GM19452 (cell line): ENCODE data around the gene PTGIR.

Experiments
- ATAC-seq: cut with Tn5 transposase; IDR thresholded peaks from one replicate; pipeline ENCODE4 v1.9.1; 2021; ENCODE audit not compliant: unreplicated experiment

PTGIR gene

DNA sequence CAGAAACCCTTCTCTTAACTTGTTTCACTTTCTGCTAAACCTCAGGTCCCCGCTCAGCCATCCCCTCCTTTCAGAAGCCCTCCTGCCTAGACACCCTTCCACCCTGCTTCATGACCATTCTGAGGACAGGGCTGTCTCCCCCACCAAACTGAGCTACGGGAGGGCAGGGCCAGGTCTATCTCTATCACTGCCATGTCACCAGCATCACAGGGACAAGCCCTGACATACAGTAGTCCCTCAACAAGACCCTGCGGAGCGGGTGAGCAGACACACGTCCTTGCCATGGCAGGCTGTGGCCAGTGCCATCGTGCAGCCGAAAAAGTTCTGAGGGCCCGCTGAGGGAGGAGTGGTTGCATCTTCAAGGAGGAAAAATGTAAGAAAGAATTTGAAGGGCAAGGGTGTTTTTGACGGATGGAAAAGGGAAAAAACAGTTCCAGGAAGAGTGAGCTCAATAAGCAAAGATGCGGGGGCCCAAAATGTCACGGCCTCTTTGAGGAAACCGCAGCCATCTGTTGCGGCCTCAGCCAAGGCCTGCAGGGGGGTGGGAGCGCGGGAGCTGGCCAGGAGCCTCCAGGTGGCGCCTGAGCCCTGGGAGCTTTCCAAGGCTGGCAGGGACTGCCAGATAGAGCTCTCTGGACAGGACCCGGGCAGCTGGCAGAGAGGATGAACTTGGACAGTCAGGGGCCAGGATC lies 8.1 kb downstream of the PTGIR start:
- no peak for ATAC-seq

DNA sequence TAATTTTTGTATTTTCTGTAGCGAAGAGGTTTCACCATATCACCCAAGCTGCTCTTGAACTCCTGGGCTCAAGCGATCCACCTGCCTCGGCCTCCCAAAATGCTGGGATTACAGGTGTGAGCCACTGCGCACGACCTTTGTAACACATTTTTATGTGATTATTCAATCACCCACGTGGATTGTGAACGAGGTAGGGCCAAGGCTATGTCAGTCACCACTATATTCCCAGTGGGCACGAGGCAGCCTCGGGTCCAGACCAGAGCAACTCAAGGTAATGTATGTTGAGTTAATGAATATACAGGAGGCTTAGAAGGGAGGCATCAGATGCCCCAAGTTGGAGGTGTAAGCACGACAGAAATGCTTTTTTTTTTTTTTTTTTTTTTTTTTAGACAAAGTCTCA lies 8.9 kb downstream of the PTGIR start:
- ATAC-seq: no peak

DNA sequence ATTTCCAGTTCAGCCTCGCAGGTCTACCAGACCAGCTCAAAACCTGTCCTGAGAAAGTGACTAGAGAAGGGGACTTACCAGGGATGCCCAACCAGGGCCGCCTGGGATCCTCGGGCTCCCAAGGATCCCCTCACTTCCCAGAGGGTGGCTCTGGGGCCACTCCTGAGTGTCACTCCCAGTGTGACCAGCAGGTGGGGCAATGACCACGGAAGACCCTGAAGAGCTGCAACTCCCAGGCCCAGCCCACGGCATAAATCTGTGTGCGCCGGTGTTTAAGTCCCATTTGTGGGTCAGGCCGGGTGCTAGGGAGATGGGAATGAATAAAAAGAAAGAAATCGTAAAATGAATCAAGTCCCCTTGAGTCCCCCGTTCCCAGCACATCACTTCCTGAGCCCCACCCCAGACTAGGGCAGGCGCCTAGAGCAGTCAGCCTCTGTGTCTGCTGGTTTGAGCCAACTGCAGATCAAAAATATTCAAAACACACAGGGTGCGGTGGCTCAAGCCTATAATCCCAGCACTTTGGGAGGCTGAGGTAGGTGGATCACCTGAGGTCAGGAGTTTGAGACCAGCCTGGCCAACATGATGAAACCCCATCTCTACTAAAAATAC lies 10.7 kb downstream of the PTGIR start:
- ATAC-seq: no peak

DNA sequence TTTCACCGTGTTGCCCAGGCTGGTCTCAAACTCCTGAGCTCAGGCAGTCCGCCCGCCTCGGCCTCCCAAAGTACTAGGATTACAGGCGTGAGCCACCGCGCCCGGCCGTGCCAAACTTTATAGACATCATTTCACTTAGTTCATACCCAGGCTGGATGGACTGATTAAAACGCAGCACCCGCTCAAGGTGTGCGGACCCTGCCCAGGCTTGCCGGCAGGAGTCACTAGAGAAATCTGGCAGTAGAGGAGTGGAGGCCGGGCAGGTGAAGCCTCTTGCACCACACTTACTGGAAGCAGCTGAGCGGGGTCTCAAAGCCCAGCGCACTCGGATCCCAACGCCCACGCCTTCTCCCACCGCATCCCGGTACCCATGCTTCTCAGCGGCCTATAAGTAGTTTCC lies 11.4 kb downstream of the PTGIR start:
- ATAC-seq: no peak

DNA sequence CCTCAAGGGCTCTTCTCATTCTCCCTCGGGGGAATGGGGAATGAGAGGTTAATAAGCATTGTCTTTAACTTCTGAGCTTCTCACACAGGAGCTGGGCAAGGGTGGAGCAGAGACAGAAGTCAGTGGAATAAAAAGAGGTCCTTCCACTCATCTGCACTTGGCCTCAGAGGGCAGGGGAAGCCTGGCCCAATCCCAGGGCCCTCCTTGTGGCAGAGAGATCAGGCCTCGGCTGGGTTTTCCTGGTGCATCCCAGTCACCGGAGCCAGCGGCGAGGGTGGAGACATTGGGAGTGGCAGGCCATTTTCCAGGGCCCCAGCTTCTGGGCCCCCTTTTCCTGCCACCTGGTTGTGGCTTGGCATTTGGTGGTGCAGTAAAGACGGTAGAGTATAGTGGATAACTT lies 13.1 kb downstream of the PTGIR start:
- ATAC-seq: no peak

DNA sequence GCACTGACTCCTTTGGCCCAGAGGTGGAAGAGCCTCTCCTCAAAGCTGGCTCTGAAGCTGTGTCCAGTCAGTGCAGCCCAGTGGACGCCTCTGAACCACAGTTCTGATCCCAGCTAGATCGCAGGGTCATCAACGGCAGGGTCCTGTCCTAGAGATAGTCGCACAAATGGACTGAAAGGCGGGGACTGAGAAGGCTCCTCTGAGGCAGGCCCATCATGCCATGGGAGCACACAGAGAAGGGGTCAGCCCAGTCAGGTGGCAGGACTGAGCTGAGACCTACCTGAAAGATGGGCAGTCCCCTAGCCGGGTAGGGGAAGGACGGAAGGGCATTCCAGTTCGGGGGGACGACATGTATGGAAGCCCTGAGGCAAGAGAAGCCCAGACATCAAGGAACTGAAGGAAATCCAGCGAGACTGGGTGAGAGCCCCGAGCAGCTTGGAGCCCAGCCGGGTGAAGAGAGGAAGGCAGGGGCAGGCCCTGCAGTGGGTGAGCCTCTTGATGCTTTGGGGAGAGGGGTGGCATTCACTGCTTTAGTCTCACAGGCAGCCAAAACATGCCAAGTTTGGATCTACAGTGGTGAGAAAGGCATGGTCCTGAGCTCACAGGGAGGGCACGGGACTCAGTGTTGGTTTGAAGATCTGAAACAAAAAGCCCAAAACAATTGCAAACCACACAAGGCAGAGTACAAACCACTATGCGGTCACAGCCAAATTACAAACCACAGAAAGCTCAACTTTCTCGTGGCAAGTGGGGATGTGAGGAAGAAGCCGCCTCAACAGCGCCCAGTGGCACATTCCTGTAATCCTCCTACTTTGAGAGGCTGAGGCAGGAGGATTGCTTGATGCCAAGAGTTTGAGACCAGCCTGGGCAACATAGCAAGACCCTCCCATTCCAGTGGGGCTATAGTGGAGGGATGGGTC lies 13.8 kb downstream of the PTGIR start:
- ATAC-seq: no peak

DNA sequence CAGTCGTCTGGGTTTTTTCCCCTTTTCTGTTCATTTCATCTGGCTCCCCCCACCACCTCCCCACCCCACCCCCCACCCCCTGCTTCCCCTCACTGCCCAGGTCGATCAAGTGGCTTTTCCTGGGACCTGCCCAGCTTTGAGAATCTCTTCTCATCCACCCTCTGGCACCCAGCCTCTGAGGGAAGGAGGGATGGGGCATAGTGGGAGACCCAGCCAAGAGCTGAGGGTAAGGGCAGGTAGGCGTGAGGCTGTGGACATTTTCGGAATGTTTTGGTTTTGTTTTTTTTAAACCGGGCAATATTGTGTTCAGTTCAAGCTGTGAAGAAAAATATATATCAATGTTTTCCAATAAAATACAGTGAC lies 14.5 kb downstream of the PTGIR start:
- ATAC-seq: no peak

DNA sequence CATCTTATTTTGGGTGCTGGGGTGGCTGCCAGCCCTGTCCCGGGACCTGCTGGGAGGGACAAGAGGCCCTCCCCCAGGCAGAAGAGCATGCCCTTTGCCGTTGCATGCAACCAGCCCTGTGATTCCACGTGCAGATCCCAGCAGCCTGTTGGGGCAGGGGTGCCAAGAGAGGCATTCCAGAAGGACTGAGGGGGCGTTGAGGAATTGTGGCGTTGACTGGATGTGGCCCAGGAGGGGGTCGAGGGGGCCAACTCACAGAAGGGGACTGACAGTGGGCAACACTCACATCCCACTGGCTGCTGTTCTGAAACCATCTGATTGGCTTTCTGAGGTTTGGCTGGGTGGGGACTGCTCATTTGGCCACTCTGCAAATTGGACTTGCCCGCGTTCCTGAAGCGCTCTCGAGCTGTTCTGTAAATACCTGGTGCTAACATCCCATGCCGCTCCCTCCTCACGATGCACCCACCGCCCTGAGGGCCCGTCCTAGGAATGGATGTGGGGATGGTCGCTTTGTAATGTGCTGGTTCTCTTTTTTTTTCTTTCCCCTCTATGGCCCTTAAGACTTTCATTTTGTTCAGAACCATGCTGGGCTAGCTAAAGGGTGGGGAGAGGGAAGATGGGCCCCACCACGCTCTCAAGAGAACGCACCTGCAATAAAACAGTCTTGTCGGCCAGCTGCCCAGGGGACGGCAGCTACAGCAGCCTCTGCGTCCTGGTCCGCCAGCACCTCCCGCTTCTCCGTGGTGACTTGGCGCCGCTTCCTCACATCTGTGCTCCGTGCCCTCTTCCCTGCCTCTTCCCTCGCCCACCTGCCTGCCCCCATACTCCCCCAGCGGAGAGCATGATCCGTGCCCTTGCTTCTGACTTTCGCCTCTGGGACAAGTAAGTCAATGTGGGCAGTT lies 15.1 kb downstream of the PTGIR start:
- ATAC-seq: no peak

DNA sequence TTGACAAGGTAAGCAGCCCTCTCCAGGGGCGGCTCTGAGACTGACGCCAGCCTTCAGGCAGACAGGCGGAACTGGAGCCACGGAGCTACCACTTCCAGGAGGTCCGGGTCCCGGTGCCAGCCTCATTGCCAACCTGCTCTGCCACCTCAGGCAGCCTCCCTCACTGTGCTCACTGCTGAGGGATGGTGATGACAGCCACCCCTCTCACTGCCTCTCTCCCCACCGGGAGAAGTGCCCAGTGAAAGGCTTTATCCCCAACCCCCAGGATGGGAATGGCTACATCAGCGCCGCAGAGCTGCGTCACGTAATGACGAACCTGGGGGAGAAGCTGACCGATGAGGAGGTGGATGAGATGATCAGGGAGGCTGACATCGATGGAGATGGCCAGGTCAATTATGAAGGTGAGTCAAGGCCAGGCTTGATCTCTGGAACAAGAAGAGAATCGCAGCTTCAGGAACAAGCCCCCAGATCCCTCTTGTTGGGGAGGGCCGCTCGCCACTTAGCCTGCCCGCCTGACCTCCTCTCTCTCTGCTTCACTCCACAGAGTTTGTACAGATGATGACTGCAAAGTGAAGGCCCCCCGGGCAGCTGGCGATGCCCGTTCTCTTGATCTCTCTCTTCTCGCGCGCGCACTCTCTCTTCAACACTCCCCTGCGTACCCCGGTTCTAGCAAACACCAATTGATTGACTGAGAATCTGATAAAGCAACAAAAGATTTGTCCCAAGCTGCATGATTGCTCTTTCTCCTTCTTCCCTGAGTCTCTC lies 16.1 kb downstream of the PTGIR start:
- no peak for ATAC-seq

DNA sequence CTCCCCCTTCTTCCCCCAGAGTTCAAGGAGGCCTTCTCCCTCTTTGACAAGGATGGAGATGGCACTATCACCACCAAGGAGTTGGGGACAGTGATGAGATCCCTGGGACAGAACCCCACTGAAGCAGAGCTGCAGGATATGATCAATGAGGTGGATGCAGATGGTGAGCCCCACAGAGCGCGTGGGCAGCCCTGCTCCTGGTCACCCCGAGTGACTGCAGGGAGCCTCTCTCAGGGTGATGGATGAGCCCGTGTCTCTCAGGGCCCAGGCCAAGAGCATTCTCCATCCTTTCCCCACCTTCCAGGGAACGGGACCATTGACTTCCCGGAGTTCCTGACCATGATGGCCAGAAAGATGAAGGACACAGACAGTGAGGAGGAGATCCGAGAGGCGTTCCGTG lies 16.7 kb downstream of the PTGIR start:
- ATAC-seq: no peak

DNA sequence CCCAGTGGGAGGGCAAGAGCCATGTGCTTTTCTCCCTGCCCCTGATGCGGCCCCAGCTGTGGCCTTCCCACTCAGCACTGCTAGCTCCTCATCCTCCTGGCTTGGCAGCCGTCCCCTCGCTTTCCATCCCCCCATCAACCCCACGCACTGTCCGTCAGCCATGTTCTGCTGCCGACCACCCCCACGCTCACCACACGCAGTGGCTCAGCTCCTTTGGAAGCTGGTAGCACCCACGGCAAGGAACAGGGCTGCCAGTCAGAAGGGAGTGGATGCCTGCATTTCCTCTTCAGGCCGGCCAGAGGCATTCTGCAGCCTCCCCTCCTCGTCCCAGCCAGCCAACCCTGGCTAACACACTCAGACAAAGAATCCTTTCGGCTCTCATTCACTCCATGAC lies 17.4 kb downstream of the PTGIR start:
- ATAC-seq: no peak

DNA sequence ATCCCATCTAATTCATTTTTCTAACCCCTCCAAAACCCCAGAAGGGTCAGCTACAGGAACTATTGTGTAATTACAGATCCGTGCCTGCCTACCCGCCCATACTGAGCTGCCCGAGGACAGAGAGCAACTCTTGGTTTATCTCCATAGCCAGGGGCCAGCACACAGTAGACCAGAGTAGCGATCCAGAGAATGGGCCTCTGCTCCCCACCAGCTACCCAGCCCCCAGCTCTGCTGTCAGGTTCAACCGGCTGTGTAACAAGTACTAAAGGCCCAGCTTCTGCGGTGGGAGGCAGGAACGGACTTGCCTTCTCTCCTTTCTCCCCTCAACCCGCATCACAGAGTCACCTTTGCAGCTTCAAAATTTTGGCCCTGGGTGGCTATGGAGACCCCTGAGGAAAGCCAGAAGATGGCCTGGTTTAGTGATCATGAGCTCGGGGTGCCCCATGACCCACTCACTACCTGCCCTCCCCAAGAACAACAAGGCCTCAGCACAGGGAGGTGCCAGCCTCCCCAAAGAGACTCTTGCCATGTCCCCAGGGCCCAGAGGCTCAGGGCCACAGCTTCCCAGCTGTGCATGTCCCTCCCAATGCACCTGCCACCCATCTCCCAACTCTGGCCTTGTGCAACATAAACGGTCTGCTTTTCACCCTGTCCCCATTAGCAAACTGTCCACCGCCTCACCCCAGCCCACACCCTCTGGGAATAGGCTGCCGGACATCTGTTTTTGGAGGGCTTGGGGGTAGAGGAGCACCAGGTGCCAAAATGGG lies 18.0 kb downstream of the PTGIR start:
- no peak for ATAC-seq

DNA sequence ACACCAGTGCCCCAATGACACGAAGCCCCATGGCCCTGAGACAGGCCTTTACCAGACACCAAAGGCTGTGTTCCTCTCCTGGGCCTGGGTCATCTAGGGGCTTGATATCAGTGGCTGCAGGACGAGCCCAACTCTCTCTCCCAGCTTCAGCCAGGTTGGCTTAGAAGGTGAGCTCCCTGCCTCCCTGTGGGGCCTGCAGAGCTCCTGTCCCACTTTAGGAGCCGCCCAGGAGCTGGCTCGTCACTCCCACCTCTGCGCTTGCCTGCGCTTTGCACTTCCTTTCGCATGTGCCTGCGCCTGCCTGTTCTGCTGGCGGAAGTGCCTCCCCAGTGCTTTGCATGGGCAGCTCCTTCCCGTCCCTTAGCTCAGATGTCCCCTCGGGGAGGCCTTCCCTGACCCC lies 18.9 kb downstream of the PTGIR start:
- ATAC-seq: no peak

DNA sequence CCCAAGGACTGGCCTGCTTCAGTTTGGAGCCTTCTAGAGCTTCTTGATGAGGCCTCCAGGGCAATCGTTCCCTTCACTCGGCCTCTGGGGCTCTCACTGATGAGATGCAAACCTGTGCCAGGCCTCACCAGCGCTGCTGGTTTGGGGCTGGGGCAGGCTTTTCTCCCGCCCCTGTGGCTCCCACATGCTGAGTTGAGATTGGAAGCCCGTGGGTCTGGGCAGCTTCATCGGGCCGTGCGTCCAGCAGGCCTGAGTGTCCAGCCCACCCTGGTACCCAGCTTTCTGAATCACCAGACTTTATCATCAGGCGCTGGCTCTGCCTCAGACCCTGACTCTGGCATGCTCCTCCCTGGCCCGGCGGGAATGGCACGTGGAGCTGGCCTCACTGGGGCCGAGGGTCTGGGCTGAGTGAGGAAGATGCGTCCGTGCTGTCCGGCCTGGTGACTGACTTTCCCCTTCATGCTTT lies 19.5 kb downstream of the PTGIR start:
- no peak for ATAC-seq

DNA sequence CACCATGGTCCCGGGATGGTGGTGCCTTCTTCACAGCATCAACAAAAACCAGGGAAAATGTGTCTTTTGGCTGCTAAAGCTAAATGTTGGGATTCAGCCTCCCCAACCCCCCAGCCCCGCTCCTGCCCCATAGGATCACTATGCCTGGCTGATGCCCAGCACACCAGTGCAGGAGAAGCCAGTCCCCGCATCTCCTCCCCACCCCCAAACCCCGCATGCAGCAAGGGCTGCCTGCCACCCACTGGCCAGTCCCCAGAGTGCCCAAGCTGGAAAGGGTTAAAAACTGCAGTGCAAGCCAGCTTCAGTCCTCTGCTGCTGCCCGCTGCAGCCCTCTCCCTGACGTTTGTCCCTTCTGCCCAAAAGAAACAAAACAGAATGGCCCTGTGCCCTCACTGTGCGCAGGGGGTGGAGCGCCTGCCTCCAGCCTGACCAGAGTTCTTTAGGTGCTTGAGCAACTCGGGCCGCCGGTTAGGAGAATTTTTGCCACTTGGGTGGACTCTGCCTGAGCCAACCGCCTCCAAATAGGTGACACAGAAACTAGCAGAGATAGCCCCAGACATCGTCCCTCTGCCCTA lies 20.0 kb downstream of the PTGIR start:
- ATAC-seq: no peak

DNA sequence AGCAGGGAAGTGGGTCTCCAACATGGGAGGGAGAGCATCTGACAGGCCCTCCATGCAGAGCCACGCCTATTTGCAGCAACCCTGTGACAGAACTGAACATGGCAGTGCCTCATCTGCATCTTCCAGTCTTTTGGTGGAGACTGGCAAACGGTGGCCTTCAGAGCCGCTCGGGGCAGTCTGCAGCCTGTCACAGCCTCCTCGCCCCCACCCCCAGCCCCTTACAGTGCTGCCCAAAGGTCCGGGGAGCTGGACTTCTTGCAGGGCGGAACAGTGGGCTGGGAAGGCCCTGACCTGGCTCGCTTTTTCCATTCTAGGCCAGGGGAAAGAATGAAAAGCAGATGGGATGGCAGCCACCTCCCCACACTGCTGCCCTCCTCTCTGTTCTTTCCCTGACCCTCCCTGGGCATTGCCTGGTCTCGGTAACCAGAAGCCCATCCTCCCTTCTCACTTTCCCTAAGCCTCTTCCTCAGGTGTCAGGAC lies 21.1 kb downstream of the PTGIR start:
- no peak for ATAC-seq

DNA sequence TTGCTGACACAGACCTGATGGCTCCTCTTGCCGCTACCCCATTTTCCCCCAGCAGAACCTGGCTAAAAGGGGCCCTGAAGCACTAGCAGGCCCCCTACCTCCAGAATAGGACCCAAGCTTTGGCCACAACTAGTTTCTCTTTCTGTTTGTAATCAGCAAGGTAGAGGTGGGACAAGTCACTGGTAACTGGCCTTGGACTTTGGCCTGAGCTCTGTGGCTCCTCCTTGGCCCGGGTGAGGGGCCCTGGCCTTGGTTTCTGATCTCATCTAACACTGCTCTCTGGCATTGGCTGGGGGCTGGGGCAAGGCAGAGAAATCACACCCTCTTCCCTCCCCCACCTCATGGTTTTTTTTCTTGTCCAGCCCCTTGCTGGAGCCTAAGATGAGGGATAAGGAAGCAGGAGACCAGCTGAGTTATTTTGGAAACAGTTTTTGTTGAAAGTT lies 21.7 kb downstream of the PTGIR start:
- no peak for ATAC-seq

DNA sequence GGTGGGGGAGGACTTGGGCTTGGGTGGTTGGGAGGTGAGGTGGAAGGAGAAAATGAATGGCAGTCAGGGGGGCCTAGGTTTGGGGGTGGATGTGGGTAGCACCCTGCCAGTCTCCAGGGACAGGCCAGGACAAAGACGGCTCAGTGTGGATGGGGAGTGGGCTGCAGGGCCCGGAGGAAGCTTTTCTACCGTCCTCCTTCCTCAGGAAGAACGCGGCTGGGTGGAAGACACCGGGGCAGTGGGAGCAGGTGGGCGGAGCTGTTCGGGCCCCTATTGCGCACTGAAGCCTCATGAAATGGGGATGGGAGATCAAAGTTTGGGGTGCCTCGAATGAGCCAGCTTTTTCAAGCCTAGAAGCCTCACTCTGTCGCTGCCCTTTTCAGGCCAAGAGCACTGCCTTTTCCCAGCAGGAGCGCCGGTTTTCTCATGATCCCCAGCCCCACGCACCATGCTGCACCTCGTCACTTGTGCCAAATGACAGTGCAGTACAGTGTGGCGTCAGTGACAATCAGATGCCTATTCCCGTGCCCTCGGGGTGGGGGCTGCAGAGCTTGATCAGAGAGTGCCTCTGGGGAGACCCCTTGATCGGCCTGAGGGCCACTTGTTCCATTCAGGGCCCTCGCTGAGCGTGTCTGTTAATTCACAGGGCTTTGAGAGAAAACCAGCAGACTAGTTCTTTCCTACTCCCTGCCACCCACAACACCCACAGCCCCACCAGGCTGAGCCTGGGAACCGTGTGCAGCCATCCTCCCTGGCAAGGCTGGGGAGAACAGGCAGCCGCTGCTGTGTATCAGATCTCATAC lies 22.3 kb downstream of the PTGIR start:
- ATAC-seq: no peak
